K562 (cell line): ENCODE results near the gene DDC. TPM values are rescaled to one million over a fixed set of nuclear protein-coding genes. Genes with fewer than 3 reads are reported as not detected.

Source experiments
- BRF1 ChIP-seq: IDR thresholded peaks from 3 replicates; pipeline ENCODE4 v1.6.1; 2011; ENCODE audit warnings: borderline replicate concordance, mild to moderate bottlenecking; ENCODE audit not compliant: insufficient read length; ENCODE audit errors: extremely low read depth
- FOXJ3 ChIP-seq: sonication (generic); formaldehyde crosslinking; IDR thresholded peaks from 2 replicates; pipeline ENCODE4 v1.4.0; 2020; ENCODE audit warnings: mild to moderate bottlenecking, missing genetic modification reagents
- MYC ChIP-seq, 2 experiments: fragments of 250-450 bp in 1 of 2; sonication (Bioruptor Pico) in 1 of 2; IDR thresholded peaks; 2 replicates each; pipeline versions ENCODE4 v1.5.1 to v1.6.1; 2012 to 2021; ENCODE audit warnings: low read depth in 2 of 2, borderline replicate concordance in 1 of 2, improper control_type of control experiment in 1 of 2, low read length in 1 of 2, mild to moderate bottlenecking in 1 of 2, moderate library complexity in 1 of 2
- PHB2 ChIP-seq: fragments of 450-650 bp; IDR thresholded peaks from 2 replicates; pipeline ENCODE4 v1.6.1; 2017; ENCODE audit warnings: low read depth
- PML ChIP-seq: IDR thresholded peaks from 2 replicates; pipeline ENCODE4 v1.6.1; 2012; ENCODE audit warnings: low read length, inconsistent platforms
- SMARCE1 ChIP-seq: fragments of 450-650 bp; IDR thresholded peaks from 2 replicates; pipeline ENCODE4 v1.7.1; 2016; ENCODE audit warnings: mild to moderate bottlenecking
- TFAM ChIP-seq: fragments of 250-450 bp; sonication (Bioruptor Pico); conservative IDR thresholded peaks from 2 replicates; pipeline ENCODE4 v1.5.0; 2021; ENCODE audit warnings: mild to moderate bottlenecking, moderate library complexity
- THRAP3 ChIP-seq: fragments of 450-650 bp; IDR thresholded peaks from 2 replicates; pipeline ENCODE4 v1.6.1; 2016; ENCODE audit warnings: mild to moderate bottlenecking, inconsistent platforms, borderline replicate concordance
- ZNF197 ChIP-seq: fragments of 200-800 bp; sonication (Bioruptor generic); IDR thresholded peaks from 2 replicates; pipeline ENCODE4 v1.6.1; 2016; ENCODE audit warnings: low read depth, missing genetic modification characterization, missing compliant biosample characterization
- ZNF212 ChIP-seq: fragments of 450-650 bp; formaldehyde crosslinking; IDR thresholded peaks from 2 replicates; pipeline ENCODE4 v1.4.0; 2020; ENCODE audit warnings: mild to moderate bottlenecking
- ZNF274 ChIP-seq: IDR thresholded peaks from 2 replicates; pipeline ENCODE4 v1.6.1; 2011; ENCODE audit warnings: low read depth, mild to moderate bottlenecking, low read length, moderate library complexity, borderline replicate concordance
- ZSCAN29 ChIP-seq: fragments of 450-650 bp; IDR thresholded peaks from 2 replicates; pipeline ENCODE4 v1.6.1; 2017
- polyA plus RNA-seq, 8 experiments: library from polyadenylated mRNA; depleted of rRNA in 4 of 8; stranded (reverse) in 5 of 8; unstranded in 3 of 8; fragments of >200 nt; fragmentation: Nextera tagmentation in 2 of 8; fragmentation: Illumina TruSeq in 1 of 8; extraction: Ambion mirVana in 2 of 8; extraction: Trizol in 1 of 8; gene quantifications; 2 replicates each; pipeline versions ENCODE4 v1.2.1 to v1.2.3, GENCODE V29; 2011 to 2014; ENCODE audit warnings: inconsistent platforms in 1 of 8, missing spikeins in 1 of 8
- total RNA-seq, 7 experiments: library from RNA; depleted of rRNA in 6 of 7; stranded (reverse); fragments of >200 nt in 6 of 7; fragmentation: Illumina TruSeq in 2 of 7; extraction: Trizol in 2 of 7; gene quantifications; 2 replicates each; pipeline versions ENCODE4 v1.2.1 to v1.2.3, GENCODE V29; 2011 to 2021; ENCODE audit warnings: low replicate concordance in 1 of 7
- TF ChIP-seq, protein P1 (sequence below): sonication (generic); formaldehyde crosslinking; IDR thresholded peaks from 2 replicates; pipeline ENCODE4 v1.8.0; 2023; ENCODE audit warnings: mild to moderate bottlenecking, missing genetic modification reagents
- TF ChIP-seq, protein P2 (sequence below): sonication (generic); formaldehyde crosslinking; IDR thresholded peaks from 2 replicates; pipeline ENCODE4 v1.8.0; 2022; ENCODE audit warnings: missing genetic modification reagents, mild to moderate bottlenecking, borderline replicate concordance
- TF ChIP-seq, protein P3 (sequence below), 2 experiments: fragments of 150-350 bp in 1 of 2; IDR thresholded peaks; 2 replicates each; pipeline ENCODE4 v1.6.1; 2012 to 2016; ENCODE audit warnings: low read depth in 2 of 2, low read length in 2 of 2, mild to moderate bottlenecking in 1 of 2, moderate library complexity in 1 of 2
- TF ChIP-seq, protein P4 (sequence below): IDR thresholded peaks from 2 replicates; pipeline ENCODE4 v1.6.1; 2016; ENCODE audit warnings: missing genetic modification characterization, missing compliant biosample characterization

DDC gene
- total and polyA plus RNA-seq, 9 of the 15 experiments (the other 6 are each of a cell fraction or from before 2014, with no cell fraction given), result not detected

DNA sequence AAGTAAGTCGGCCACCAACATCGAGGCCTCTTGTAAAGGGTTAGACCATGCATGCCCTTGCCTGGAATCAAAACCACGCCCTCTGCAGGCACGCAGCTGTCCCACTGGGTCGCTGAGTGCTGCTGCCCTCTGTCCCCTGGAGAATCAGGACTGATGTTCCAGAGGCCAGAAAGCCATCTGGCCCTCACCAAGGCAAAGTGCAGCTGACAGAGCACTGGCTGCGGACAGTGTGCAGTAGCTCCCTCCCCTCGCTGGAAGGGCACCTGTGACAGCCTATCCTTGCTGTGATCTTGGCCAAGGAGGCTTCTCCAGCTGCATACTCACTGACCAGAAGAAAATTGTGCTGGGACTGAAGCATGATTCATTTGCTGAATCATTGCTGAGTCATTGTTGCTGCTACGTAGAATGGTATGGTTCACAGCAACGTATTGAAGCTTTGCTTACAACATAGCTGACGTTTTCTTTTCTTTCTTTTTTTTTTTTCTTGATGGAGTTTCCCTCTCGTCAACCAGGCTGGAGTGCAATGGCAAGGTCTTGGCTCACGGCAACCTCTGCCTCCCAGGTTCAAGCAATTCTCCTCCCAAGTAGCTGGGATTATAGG is 30.4 kb downstream of the DDC start (continued):
- TF ChIP-seq THRAP3 (no peak), PML (no peak), PHB2 (no peak), ZNF274 (no peak), MYC (IDR thresholded peaks at IDR 0.05; ENCODE audit: low read depth, low read length) (0 out of 2 replicates have a peak, but pooled peaks have one; percentile 35), MYC (CRISPR knock-in tag; IDR thresholded peaks at IDR 0.05; ENCODE audit: borderline replicate concordance, low read depth) (no peak), ZSCAN29 (no peak), BRF1 (no peak), FOXJ3 (CRISPR knock-in tag) (no peak), ZNF212 (CRISPR knock-in tag) (0 out of 2 replicates have a peak, but pooled peaks have one; percentile 20), TFAM (no peak), SMARCE1 (peak; percentile 96), ZNF197 (no peak; the same call in 1 of the 2 replicates)
- TF ChIP-seq, protein P1, sequence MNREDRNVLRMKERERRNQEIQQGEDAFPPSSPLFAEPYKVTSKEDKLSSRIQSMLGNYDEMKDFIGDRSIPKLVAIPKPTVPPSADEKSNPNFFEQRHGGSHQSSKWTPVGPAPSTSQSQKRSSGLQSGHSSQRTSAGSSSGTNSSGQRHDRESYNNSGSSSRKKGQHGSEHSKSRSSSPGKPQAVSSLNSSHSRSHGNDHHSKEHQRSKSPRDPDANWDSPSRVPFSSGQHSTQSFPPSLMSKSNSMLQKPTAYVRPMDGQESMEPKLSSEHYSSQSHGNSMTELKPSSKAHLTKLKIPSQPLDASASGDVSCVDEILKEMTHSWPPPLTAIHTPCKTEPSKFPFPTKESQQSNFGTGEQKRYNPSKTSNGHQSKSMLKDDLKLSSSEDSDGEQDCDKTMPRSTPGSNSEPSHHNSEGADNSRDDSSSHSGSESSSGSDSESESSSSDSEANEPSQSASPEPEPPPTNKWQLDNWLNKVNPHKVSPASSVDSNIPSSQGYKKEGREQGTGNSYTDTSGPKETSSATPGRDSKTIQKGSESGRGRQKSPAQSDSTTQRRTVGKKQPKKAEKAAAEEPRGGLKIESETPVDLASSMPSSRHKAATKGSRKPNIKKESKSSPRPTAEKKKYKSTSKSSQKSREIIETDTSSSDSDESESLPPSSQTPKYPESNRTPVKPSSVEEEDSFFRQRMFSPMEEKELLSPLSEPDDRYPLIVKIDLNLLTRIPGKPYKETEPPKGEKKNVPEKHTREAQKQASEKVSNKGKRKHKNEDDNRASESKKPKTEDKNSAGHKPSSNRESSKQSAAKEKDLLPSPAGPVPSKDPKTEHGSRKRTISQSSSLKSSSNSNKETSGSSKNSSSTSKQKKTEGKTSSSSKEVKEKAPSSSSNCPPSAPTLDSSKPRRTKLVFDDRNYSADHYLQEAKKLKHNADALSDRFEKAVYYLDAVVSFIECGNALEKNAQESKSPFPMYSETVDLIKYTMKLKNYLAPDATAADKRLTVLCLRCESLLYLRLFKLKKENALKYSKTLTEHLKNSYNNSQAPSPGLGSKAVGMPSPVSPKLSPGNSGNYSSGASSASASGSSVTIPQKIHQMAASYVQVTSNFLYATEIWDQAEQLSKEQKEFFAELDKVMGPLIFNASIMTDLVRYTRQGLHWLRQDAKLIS (CRISPR knock-in tag), result no peak
- TF ChIP-seq, protein P2, sequence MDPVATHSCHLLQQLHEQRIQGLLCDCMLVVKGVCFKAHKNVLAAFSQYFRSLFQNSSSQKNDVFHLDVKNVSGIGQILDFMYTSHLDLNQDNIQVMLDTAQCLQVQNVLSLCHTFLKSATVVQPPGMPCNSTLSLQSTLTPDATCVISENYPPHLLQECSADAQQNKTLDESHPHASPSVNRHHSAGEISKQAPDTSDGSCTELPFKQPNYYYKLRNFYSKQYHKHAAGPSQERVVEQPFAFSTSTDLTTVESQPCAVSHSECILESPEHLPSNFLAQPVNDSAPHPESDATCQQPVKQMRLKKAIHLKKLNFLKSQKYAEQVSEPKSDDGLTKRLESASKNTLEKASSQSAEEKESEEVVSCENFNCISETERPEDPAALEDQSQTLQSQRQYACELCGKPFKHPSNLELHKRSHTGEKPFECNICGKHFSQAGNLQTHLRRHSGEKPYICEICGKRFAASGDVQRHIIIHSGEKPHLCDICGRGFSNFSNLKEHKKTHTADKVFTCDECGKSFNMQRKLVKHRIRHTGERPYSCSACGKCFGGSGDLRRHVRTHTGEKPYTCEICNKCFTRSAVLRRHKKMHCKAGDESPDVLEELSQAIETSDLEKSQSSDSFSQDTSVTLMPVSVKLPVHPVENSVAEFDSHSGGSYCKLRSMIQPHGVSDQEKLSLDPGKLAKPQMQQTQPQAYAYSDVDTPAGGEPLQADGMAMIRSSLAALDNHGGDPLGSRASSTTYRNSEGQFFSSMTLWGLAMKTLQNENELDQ (CRISPR knock-in tag), result no peak
- TF ChIP-seq, protein P3, sequence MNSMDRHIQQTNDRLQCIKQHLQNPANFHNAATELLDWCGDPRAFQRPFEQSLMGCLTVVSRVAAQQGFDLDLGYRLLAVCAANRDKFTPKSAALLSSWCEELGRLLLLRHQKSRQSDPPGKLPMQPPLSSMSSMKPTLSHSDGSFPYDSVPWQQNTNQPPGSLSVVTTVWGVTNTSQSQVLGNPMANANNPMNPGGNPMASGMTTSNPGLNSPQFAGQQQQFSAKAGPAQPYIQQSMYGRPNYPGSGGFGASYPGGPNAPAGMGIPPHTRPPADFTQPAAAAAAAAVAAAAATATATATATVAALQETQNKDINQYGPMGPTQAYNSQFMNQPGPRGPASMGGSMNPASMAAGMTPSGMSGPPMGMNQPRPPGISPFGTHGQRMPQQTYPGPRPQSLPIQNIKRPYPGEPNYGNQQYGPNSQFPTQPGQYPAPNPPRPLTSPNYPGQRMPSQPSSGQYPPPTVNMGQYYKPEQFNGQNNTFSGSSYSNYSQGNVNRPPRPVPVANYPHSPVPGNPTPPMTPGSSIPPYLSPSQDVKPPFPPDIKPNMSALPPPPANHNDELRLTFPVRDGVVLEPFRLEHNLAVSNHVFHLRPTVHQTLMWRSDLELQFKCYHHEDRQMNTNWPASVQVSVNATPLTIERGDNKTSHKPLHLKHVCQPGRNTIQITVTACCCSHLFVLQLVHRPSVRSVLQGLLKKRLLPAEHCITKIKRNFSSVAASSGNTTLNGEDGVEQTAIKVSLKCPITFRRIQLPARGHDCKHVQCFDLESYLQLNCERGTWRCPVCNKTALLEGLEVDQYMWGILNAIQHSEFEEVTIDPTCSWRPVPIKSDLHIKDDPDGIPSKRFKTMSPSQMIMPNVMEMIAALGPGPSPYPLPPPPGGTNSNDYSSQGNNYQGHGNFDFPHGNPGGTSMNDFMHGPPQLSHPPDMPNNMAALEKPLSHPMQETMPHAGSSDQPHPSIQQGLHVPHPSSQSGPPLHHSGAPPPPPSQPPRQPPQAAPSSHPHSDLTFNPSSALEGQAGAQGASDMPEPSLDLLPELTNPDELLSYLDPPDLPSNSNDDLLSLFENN (IDR thresholded peaks at IDR 0.05; ENCODE audit: low read depth in 2 of 2, low read length in 2 of 2), result no peak
- TF ChIP-seq, protein P4, sequence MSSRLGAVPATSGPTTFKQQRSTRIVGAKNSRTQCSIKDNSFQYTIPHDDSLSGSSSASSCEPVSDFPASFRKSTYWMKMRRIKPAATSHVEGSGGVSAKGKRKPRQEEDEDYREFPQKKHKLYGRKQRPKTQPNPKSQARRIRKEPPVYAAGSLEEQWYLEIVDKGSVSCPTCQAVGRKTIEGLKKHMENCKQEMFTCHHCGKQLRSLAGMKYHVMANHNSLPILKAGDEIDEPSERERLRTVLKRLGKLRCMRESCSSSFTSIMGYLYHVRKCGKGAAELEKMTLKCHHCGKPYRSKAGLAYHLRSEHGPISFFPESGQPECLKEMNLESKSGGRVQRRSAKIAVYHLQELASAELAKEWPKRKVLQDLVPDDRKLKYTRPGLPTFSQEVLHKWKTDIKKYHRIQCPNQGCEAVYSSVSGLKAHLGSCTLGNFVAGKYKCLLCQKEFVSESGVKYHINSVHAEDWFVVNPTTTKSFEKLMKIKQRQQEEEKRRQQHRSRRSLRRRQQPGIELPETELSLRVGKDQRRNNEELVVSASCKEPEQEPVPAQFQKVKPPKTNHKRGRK (tag), result no peak
